Retinal pigment epithelial cell (primary cell): ENCODE data around the gene PCBP2.
"Not testable (repeated sequence)": the region's sequence is repeated elsewhere in the genome, so short reads cannot be mapped to it uniquely, and the experiment has no call there.

Experiments used
- DNase-seq: peaks from one replicate; pipeline ENCODE4 v3.0.0-alpha.2; 2010; ENCODE audit warnings: low read depth
- H3K4me3 ChIP-seq: 2 replicates; pipeline ENCODE4 v1.5.1; 2011; ENCODE audit warnings: mild to moderate bottlenecking, low read length, control low read depth, moderate library complexity
- TF ChIP-seq, protein P1 (sequence below): conservative IDR thresholded peaks from 2 replicates; pipeline ENCODE4 v1.5.1; 2011; ENCODE audit warnings: low read depth, low read length, control low read depth, inconsistent platforms

Gene PCBP2

DNA sequence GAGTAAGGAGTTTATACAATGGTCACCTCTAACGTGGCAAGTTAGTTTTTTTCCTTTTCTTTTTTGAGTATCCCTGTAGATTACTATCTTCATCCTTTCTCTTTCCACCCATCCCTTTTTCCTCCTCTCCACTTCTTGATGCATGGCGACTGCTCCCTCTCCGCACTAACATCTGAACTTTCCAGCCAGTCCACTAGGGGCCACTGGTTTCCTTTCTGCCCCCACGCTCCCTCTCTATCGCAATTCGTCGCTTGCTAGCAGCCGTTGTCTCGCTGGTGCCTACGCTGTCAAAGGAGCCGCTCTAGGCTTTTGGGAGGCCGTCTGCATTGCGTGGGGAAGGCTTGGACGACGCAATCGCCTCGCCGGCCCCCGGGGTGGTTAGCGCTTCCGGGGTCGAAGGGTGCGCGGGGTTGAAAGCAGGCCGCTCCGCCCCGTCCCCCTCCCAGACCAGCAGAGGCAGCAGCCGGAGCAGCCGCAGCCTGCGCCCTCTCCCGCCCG is at the start of gene PCBP2:
Gene PCBP2 (plus strand): TSS at position 442 of the 498 bp plus-strand sequence. CDS start 2,699 bp downstream, outside the sequence.
- DNase-seq, result peak; percentile 98
- TF ChIP-seq, protein P1, sequence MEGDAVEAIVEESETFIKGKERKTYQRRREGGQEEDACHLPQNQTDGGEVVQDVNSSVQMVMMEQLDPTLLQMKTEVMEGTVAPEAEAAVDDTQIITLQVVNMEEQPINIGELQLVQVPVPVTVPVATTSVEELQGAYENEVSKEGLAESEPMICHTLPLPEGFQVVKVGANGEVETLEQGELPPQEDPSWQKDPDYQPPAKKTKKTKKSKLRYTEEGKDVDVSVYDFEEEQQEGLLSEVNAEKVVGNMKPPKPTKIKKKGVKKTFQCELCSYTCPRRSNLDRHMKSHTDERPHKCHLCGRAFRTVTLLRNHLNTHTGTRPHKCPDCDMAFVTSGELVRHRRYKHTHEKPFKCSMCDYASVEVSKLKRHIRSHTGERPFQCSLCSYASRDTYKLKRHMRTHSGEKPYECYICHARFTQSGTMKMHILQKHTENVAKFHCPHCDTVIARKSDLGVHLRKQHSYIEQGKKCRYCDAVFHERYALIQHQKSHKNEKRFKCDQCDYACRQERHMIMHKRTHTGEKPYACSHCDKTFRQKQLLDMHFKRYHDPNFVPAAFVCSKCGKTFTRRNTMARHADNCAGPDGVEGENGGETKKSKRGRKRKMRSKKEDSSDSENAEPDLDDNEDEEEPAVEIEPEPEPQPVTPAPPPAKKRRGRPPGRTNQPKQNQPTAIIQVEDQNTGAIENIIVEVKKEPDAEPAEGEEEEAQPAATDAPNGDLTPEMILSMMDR, result peak; percentile 86
- H3K4me3 ChIP-seq, result peak within 1 kb of the TSS; percentile 99

DNA sequence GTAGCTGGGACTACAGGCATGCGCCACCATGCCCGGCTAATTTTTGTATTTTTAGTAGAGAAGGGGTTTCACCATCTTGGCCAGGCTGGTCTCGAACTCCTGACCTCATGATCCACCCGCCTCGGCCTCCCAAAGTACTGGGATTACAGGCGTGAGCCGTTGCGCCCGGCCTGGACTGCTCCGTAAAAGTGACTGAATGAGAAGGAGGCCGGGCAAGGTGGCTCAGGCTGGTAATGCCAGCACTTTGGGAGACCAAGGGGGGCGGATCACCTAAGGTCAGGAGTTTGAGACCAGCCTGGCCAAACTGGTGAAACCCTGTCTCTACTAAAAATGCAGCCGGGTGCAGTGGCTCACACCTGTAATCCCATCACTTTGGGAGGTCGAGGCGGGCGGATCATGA is 49.6 kb upstream of the PCBP2 start:
- not testable (repeated sequence) for DNase-seq, H3K4me3 ChIP-seq

DNA sequence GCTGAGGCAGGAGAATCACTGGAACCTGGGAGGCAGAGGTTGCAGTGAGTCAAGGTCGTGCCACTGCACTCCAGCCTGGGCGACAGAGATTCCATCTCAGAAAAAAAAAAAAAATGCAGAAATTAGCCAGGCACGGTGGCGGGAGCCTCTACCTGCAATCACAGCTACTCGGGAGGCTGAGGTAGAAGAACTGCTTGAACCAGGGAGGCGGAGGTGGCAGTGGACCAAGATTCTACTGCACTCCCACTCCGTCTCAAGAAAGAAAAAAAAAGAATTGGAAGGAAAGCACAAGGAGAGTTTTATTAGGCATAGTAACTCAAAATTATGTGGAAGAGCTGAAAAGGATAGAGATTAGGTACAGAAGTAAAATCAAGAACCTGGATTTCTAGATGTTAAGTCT is 49.0 kb upstream of the PCBP2 start:
- H3K4me3 ChIP-seq, result no peak overlapping the region
- TF ChIP-seq, protein P1, result no peak
- no peak for DNase-seq

DNA sequence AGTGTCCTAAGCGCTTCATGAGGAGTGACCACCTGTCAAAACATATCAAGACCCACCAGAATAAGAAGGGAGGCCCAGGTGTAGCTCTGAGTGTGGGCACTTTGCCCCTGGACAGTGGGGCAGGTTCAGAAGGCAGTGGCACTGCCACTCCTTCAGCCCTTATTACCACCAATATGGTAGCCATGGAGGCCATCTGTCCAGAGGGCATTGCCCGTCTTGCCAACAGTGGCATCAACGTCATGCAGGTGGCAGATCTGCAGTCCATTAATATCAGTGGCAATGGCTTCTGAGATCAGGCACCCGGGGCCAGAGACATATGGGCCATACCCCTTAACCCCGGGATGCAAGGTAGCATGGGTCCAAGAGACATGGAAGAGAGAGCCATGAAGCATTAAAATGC is 41.0 kb upstream of the PCBP2 start:
- TF ChIP-seq, protein P1, result no peak
- no peak for DNase-seq

DNA sequence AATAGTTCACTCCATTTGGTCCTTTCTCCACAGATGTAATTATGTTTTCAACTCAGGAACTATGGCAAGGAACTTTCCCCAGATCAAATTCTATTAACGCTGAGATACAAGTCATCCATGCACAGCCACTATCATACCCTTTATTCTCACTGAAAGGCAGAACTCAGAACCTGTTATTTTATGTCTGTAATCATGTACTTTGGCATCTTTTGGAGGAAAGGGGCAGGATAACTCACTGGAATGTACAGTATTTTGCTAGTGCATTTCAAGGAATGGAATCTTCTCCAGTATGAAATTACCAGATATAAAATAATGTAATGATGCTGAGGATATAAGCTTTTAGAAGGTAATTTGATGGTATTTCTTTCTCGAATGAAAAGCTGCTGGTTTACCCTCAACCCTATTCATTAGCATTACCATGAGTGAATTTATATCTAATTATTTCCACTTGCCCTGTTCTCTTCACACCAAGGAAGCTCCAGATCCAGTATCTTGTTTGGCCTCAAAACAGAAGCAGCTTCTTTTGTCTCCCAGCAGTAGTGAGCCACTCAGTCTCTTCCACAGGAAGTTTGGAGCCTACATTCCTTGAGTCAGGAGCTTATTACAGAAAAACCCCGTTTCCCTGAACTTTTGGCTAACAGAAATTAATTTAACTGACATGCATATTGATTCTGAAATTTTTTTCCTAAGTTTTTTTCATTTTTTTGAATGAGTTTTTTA is 38.3 kb upstream of the PCBP2 start:
- TF ChIP-seq, protein P1, result no peak
- H3K4me3 ChIP-seq, result no peak overlapping the region
- DNase-seq, result no peak

More for the DNA sequence above, 41.0 kb upstream of the PCBP2 start:
- H3K4me3 ChIP-seq, result no peak overlapping the region

DNA sequence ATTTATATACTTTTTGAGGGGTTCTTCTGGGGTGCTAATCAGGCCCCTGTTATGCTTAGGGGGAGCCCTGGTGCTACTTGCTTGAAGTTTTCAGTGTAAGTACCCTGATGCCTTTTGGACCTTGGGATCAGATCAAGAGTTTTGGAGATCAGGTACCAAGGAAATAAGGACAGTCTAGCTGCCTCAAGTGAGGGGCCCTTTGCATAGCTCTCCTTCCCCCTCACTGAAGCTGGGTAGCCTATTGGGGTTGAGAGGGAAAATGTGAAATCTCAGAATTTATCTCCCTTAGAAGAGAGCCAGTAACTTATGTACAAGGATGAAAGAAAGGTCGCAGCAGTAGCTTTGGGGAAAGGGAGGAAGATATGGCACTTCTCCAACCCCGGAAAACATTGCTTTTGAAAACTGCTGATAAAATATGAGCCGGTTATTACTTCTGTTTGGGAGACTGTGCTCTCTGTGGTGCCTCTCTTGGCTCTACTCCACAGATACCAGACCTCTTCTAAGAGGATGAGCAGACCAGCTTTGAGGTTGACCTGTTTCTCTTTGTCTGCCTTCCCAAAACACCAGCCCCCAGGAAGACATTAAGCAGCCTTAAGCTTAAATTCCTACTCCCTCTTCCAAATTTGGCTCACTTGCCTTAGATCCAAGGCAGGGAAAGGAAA is 37.0 kb upstream of the PCBP2 start:
- DNase-seq, result no peak
- TF ChIP-seq, protein P1, result no peak
- H3K4me3 ChIP-seq, result no peak overlapping the region

DNA sequence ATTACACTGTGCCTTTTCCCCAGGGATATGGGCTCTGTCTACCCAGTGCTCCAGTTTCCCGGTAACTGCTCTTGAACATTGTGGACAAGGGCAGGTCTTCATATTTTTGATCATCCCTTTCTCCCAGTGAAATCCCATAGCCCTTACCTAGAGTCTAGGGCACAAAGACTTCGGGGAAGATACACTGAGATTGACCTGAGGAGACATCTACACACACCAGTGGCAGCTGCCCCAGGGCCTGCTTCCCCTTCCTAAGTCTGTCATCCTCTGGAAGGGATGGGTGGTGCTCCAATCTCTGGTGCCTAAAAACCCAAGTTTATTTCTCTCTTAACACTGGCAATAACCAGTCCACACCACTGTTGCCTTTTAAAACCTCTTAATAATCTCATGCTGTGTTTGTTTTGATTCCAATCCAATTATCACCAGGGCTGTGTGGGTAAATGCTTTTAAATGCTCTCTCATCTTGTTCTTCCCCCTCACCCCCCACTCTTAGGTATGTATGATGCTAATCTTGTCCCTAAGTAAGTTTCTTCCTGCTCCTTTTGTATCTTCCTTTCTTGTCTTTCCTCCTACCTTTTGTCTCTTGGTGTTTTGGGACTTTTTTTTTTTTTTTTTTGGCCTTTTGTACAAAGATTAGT is 36.0 kb upstream of the PCBP2 start:
- DNase-seq, H3K4me3 ChIP-seq: not testable (repeated sequence)

DNA sequence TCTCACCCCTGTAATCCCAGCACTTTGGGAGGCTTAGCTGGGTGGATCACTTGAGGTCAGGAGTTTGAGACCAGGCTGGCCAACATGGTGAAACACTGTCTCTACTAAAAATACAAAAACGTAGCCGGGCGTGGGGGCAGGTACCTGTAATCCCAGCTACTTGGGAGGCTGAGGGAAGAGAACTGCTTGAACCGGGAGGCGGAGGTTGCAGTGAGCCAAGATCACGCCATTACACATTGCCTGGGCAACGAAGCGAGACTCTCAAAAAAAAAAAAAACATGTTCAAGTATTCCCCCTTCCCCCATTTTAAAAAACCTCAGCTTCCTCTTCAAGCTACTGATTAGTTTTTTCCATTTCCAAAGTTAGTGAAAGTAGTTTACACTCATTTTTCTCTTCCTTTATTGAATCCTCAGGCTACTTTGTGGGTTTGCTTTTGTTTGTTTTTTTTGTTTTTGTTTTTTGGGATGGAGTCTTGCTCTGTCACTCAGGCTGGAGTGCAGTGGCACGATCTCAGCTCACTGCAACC is 34.5 kb upstream of the PCBP2 start:
- not testable (repeated sequence) for DNase-seq, H3K4me3 ChIP-seq
